Stimulated activated CD8-positive, alpha-beta memory T cell treated with anti-CD3 and anti-CD28 coated beads, Interleukin-2, amount 100 ng/mL, for 48 hours (primary cell): ENCODE results near the gene ZNF646.

Experiments
- DNase-seq, 2 donors: peaks; one replicate each; pipeline ENCODE4 v3.0.0-alpha.2; 2020; ENCODE audit warnings: low read depth in 2 of 2

ZNF646 gene

DNA sequence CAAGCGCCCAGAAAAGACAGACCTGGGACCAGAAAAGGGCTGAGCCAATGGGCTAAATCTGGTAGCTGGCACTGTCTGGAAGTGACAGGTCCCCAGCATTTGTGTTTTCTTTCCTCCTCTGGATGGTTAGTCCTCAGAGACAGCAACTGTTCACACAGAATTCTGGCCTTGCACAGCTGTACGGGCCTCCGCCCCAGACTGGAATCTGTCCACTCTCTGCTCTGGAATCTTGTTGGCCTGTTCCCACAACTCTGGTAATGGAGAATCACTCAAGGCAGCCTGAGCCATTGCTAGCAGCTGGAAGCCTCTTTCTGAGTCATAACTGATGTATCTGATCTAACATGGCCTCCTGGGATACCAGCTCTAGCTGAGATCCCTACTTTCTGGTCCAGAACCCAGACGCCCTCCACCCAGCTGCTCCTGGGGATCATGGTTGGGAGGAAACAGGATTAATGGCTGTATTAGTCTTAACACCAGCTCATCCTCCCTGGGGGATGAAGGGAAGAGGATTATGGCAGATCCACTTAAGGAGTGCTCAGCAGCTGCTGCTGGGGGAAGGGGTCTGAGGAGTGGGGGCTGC lies 9.2 kb upstream of the ZNF646 start:
- no peak for DNase-seq

DNA sequence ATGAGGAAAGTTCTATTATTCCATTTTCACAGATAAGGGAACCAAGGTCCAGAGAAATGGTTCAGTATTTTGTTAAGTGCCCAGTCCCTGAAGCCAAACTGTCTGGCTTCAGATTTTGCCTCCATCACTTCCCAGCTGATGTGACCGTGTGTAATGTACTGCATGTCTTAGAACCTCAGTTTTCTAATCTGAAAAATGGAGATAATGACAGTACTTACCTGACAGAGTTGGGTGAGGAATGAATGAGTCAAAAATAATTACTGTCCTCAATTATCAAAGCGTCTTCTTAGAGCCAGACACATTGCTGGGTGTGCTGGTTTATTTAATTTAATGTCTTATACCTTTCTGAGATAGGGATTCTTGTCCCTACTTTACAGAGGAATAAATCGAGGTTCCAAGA lies 6.9 kb upstream of the ZNF646 start:
- no peak for DNase-seq

DNA sequence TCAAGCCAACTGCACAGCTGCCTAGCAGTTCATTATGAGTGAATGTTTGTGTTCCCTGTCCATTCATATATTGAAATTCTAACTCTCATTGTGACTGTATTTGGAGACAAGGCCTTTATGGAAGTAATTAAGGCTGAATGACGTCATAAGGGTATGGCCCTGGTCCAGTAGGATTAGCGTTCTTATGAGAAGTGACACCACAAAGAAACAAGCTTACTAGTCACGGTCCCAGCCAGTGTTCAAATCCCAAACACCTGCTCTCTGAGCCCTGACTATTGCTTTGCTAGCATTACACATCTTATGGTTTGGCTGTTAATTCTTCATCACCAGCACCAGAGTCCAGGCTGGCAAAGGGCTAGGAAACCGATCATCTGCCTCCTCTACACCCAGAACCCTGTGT lies 2.4 kb upstream of the ZNF646 start:
- DNase-seq = no peak

DNA sequence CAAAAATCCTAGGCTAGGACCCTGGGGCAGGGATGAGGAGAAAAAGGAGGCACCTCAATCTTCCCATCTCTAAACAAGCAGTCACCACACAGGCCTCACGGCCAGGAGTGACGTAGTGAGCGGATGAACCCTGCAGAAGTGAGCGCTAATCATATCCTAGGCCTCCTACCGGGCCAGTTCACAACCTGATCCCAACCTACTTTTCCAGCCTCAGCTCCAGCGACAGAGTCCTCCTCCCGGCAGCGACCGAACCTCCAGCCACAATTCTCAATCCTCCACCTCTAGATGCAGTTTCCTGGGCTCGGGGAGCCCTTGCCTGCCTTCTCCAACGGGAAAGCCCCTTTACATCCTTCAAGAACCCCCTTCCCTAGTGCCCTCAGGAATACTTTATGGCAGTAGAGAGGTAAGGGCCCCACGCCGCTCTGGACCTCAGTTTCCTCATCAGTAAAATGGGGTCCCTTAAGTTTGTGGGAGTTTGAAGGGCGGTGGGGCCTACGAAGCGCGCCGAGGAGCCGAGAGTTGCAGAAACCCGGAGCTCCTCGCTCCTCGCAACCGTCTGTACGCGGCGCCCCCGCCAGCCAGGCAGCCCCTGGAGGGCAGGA lies 1.6 kb upstream of the ZNF646 start:
- DNase-seq = no peak

DNA sequence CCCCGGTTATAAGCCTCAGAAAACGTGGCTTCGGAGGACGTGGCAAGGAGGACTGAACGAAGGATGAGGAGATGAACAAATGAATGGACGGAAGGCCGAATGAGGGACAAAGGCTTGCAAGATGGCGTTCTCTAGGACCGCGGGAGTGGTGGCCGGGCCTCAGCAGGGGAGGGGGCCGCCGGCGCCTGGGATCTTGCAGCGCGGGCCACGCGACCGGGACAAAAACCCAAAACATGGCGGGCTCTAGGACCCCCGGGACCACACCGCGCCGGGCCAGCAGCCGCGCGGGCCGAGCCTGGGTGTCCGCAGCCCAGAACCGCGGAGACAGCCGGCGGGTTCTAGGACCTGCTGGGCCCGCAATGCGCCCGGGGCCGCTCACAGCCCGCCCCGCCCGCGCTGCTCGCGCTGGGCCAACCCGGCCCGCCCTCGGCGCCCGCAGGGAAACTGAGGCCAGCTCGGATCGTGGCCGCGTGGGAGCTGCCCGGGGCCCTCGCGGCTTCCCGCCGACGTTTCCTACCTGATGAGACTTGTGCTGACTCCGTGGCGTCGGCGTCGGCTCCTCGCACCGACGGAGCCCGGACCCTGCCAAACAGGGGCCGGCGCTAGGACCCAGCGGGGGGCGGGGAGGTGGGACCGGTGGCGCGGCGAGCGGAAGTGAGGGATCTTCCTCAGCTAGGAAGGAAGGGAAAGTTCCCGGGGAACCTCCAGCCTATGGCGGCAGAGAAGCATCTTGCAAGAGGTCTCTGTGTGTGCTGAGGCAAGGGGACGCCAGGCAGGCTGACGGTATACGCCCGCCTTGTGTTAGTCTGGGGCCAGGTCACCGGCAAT lies 866 bp upstream of the ZNF646 start:
- DNase-seq = peak; percentile 84 to 87

DNA sequence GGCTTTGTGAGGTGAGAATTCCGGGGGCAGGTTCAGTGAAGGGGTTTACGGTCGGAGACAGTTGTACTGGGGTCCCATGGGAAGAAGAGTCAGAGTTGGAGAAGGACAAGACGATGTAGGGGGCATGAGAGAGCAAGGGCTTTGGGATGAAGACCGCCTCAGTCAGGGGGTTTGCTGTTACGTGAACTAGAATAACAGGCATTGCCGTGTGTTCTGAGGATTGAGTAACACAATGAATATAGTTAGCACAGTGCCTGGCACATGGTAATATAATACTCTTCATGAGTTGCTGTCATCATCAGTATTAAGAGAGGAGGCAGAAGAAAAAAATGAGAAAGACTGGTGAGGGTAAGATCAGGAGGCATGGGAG lies 577 bp downstream of the ZNF646 start:
- DNase-seq = no peak

DNA sequence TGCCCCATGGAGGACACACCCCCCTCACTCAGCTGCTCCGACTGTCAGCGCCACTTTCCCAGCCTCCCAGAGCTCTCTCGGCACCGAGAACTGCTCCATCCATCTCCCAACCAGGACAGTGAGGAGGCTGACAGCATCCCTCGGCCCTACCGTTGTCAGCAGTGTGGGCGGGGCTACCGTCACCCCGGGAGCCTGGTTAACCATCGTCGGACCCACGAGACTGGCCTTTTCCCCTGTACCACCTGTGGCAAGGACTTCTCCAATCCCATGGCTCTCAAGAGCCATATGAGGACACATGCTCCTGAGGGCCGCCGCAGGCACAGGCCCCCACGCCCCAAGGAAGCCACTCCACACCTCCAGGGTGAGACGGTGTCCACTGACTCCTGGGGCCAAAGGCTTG lies 2.1 kb downstream of the ZNF646 start:
- DNase-seq = no peak

DNA sequence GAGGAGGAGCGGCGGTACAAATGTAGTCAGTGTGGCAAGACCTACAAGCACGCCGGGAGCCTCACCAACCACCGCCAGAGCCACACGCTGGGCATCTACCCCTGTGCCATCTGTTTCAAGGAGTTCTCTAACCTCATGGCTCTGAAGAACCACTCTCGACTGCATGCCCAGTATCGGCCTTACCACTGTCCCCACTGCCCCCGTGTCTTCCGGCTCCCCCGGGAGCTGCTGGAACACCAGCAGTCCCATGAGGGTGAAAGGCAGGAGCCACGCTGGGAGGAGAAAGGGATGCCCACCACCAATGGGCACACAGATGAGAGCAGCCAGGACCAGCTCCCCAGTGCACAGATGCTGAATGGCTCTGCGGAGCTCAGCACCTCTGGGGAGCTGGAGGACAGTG lies 2.8 kb downstream of the ZNF646 start:
- DNase-seq = no peak

DNA sequence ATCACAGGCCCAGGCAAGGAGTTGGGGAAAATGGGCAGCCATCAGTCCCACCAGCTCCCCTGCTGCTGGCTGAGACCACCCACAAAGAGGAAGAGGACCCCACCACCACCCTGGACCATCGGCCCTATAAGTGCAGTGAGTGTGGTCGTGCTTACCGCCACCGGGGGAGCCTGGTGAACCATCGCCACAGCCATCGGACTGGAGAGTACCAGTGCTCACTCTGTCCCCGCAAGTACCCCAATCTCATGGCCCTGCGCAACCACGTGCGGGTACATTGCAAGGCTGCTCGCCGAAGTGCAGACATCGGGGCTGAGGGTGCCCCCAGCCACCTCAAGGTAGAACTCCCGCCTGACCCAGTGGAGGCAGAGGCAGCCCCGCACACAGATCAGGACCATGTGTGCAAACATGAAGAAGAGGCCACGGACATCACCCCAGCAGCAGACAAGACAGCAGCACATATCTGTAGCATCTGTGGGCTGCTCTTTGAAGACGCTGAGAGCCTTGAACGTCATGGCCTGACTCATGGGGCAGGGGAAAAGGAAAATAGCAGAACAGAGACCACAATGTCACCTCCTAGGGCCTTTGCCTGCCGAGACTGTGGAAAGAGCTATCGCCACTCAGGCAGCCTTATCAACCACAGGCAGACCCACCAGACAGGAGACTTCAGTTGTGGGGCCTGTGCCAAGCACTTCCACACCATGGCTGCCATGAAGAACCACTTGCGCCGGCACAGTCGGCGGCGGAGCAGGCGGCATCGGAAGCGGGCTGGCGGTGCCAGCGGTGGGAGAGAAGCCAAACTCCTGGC lies 3.6 kb downstream of the ZNF646 start:
- no peak for DNase-seq

DNA sequence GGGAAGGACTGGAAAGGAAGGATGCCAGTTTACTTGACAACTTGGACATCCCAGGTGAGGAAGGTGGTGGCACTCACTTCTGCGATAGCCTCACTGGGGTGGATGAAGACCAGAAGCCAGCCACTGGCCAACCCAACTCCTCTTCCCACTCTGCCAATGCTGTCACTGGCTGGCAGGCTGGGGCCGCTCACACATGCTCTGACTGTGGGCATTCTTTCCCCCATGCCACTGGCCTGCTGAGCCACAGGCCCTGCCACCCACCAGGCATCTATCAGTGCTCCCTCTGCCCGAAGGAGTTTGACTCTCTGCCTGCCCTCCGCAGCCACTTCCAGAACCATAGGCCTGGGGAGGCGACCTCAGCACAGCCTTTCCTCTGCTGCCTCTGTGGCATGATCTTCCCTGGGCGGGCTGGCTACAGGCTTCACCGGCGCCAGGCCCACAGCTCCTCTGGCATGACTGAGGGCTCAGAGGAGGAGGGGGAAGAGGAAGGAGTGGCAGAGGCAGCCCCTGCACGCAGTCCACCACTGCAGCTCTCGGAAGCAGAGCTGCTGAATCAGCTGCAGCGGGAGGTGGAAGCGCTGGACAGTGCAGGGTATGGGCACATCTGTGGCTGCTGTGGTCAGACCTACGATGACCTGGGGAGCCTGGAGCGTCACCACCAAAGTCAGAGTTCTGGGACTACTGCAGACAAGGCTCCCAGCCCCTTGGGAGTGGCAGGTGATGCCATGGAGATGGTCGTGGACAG lies 4.5 kb downstream of the ZNF646 start:
- DNase-seq = no peak

DNA sequence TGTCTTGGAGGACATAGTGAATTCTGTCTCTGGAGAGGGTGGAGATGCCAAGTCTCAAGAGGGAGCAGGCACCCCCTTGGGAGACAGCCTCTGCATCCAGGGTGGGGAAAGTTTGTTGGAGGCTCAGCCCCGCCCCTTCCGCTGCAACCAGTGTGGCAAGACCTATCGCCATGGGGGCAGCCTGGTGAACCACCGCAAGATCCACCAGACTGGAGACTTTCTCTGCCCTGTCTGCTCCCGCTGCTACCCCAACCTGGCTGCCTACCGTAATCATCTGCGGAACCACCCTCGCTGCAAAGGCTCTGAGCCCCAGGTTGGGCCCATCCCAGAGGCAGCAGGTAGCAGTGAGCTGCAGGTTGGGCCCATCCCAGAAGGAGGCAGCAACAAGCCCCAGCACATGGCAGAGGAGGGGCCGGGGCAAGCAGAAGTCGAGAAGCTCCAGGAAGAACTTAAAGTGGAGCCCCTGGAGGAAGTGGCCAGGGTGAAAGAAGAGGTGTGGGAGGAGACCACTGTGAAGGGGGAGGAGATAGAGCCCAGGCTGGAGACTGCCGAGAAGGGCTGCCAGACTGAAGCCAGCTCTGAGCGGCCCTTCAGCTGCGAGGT lies 5.2 kb downstream of the ZNF646 start:
- no peak for DNase-seq

DNA sequence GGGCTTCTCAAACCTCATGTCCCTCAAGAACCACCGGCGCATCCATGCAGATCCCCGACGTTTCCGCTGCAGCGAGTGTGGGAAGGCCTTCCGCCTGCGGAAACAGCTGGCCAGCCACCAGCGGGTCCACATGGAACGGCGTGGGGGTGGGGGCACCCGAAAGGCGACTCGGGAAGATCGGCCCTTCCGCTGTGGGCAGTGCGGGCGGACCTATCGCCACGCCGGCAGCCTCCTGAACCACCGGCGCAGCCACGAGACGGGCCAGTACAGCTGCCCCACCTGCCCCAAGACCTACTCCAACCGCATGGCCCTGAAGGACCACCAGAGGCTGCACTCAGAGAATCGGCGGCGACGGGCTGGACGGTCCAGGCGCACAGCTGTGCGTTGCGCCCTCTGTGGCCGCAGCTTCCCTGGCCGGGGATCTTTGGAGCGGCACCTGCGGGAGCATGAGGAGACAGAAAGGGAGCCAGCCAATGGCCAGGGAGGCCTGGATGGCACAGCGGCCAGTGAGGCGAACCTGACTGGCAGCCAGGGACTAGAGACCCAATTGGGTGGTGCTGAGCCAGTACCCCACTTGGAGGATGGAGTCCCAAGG lies 5.9 kb downstream of the ZNF646 start:
- DNase-seq = no peak

DNA sequence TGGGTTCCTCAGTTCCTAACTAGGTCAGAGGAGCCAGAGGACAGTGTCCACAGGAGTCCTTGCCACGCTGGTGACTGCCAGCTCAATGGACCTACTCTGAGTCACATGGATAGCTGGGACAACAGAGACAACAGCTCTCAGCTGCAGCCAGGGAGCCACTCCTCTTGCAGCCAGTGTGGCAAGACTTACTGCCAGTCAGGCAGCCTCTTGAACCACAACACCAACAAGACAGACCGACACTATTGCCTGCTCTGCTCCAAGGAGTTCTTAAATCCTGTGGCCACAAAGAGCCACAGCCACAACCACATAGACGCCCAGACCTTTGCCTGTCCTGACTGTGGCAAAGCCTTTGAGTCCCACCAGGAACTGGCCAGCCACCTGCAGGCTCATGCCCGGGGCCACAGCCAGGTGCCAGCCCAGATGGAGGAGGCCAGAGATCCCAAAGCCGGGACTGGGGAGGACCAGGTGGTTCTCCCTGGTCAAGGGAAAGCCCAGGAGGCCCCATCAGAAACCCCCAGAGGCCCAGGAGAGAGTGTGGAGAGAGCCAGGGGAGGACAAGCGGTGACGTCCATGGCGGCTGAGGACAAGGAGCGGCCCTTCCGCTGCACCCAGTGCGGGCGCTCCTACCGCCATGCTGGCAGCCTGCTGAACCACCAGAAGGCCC lies 6.7 kb downstream of the ZNF646 start:
- DNase-seq = no peak

DNA sequence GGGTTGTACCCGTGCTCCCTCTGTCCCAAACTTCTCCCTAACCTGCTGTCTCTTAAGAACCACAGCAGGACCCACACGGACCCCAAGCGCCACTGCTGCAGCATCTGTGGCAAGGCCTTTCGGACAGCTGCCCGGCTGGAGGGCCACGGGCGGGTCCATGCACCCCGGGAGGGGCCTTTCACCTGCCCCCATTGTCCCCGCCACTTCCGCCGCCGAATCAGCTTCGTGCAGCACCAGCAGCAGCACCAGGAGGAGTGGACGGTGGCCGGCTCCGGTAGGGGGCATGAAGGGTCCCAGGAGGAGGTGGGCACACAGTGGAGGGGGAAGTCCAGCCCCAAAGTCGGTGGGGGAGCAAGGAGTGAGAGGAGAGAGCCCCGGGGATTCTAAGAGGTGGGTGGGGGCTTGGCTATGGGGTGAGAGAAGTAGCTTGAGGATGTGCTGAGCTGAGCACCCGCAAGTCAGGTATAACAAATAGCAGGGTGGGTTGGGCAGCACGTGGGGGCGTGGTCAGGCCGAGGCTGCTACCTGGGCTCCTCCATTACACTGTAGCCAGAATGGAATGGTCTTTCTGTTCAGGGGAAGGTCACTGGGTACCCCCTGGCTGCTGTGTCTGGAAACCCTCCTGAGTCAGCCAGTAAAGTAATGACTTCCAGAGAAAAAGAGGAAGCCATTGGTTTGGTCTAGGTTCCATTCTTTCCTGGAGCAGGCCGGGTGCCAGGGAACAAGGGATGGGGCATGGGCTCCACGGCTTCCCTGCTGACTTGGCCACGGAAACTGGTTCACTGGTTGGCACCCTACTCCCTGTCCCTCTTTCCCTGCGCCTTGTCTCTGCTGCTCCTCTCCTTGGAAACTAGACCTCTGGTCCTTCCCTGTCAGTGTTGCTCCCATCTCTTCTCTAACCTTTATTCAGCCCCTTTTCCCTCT lies 7.5 kb downstream of the ZNF646 start:
- no peak for DNase-seq

DNA sequence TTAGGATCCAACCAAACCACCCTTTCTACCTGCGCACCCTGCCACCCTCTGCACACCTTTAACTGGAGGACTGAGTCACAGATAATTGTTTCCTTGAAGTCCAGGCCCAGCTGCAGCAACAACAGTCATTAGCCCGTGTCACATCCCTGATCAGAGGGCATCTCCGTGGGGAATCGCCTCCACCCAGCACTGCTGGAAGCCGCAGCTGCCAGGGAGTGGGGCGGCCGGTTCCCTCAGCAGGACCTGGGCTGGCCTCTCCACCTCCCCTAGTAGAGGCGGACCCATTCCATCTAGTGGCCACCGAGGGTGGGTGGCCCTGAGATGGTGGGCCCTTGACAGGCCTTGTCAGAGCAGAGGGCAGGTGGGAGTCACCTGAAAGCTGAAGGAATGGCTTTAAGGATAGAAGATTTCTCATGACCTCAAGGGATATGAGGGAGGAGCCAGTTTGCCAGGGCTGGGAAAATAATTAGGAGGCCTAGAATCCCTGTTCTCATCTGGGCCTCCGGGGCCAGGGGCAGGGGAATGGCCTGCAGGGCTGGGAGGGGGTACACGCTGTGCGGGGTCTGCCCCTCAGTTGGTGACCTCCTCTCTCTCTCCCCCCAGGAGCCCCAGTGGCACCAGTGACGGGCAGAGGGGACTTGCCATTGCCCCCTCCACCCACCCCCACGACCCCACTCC lies 8.3 kb downstream of the ZNF646 start:
- DNase-seq = no peak

DNA sequence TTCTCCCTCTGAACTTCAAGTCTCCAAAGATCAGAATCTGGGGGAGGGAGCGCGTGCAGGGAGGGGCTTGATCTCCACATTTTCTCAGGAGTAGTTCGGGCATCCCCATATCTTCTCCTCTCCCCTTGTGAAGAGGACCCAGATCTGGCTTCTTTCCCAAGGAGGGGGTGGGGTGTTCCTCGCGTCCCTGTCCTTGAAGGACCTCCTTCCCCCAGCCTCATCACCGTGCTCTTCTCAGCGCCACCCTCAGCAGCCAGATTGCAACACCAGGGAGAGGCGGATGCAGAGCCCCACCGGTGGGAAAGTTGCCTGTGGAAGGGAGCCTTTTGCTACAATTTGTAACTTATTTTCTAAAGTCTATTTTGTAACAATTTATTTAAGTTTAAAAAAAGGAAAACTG lies 8.9 kb downstream of the ZNF646 start:
- DNase-seq = no peak

DNA sequence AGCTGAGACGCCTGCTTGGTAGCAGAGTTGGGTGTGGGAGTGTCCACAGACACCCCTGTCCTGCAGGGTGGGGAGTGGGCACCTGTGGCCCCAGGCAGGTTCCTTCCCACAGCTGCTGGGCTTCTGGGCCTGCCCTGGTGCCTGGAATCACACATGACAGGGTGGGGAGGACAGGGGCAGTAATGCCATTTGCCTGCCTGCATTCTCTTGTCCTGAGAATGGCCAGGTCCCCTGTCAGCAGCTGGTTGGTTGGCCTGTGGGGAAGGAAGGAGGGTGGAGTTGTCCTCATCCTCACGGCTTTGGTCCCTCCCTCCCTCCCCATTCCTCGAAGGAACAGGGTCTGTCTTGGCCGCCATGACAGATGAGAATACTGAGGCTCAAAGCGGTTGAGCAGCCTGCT lies 9.3 kb downstream of the ZNF646 start:
- DNase-seq = no peak

DNA sequence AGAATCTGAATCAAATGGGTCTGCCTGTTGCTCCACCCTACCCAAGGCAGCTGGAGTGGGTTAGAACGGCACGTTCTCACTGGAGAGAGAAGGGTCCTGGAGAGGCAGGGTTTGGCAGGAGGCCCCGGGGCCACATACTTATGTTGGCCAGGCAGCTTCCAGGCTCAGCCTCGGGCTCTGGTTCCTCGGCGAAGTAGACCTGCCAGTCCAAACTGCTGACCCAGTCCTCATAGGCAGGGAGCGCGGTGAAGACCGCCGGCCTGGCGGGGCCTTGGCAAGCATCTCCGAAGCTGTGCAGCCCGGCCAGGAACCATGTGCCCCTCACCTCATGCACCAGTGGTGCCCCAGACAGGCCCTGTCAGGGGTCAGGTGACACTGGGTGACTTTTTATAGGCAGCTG lies 9.8 kb downstream of the ZNF646 start:
- no peak for DNase-seq
